ENCODE data around the gene GLS2.

DNA sequence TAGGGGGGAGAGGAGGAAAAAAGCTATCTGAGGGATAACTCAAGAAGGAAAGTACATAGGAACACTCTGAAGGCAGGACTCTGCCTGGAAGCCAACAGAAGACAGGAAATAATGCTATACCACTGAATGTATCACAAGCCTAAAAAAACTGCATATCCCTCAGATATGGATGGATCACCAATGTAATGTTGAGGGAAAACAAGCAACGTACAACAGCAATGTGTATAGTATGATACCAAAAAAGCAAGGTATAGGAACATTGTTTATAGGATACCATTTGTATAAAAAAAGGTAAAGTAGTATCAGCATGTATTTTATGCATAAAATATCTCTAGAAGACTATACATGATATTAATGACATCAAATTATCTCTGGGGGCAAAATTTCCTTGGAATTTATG is 3.4 kb downstream of the GLS2 start:
- TF ChIP-seq JUN (IDR thresholded peaks at IDR 0.05): no peak
- TF ChIP-seq, protein P1, sequence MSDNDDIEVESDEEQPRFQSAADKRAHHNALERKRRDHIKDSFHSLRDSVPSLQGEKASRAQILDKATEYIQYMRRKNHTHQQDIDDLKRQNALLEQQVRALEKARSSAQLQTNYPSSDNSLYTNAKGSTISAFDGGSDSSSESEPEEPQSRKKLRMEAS (IDR thresholded peaks at IDR 0.05): no peak
- TF ChIP-seq, protein P2, sequence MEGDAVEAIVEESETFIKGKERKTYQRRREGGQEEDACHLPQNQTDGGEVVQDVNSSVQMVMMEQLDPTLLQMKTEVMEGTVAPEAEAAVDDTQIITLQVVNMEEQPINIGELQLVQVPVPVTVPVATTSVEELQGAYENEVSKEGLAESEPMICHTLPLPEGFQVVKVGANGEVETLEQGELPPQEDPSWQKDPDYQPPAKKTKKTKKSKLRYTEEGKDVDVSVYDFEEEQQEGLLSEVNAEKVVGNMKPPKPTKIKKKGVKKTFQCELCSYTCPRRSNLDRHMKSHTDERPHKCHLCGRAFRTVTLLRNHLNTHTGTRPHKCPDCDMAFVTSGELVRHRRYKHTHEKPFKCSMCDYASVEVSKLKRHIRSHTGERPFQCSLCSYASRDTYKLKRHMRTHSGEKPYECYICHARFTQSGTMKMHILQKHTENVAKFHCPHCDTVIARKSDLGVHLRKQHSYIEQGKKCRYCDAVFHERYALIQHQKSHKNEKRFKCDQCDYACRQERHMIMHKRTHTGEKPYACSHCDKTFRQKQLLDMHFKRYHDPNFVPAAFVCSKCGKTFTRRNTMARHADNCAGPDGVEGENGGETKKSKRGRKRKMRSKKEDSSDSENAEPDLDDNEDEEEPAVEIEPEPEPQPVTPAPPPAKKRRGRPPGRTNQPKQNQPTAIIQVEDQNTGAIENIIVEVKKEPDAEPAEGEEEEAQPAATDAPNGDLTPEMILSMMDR (IDR thresholded peaks at IDR 0.05): no peak
- TF ChIP-seq, protein P3, sequence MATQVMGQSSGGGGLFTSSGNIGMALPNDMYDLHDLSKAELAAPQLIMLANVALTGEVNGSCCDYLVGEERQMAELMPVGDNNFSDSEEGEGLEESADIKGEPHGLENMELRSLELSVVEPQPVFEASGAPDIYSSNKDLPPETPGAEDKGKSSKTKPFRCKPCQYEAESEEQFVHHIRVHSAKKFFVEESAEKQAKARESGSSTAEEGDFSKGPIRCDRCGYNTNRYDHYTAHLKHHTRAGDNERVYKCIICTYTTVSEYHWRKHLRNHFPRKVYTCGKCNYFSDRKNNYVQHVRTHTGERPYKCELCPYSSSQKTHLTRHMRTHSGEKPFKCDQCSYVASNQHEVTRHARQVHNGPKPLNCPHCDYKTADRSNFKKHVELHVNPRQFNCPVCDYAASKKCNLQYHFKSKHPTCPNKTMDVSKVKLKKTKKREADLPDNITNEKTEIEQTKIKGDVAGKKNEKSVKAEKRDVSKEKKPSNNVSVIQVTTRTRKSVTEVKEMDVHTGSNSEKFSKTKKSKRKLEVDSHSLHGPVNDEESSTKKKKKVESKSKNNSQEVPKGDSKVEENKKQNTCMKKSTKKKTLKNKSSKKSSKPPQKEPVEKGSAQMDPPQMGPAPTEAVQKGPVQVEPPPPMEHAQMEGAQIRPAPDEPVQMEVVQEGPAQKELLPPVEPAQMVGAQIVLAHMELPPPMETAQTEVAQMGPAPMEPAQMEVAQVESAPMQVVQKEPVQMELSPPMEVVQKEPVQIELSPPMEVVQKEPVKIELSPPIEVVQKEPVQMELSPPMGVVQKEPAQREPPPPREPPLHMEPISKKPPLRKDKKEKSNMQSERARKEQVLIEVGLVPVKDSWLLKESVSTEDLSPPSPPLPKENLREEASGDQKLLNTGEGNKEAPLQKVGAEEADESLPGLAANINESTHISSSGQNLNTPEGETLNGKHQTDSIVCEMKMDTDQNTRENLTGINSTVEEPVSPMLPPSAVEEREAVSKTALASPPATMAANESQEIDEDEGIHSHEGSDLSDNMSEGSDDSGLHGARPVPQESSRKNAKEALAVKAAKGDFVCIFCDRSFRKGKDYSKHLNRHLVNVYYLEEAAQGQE (IDR thresholded peaks at IDR 0.05): no peak
- TF ChIP-seq CBX2 (IDR thresholded peaks at IDR 0.05; ENCODE audit: borderline replicate concordance, low read depth): no peak
- TF ChIP-seq RCOR1 (IDR thresholded peaks at IDR 0.05; ENCODE audit: low read depth, low read length): no peak
- TF ChIP-seq CEBPB (IDR thresholded peaks at IDR 0.05): no peak
- no peak for TF ChIP-seq EHMT2 (IDR thresholded peaks at IDR 0.05; ENCODE audit: low read depth)
- no peak for TF ChIP-seq KDM1A (IDR thresholded peaks at IDR 0.05; ENCODE audit: low read depth)
- no peak for TF ChIP-seq ZFP36 (IDR thresholded peaks at IDR 0.05; ENCODE audit: borderline replicate concordance, partially characterized antibody)
- TF ChIP-seq POLR2AphosphoS2 (conservative IDR thresholded peaks at IDR 0.05; ENCODE audit: low read length): no peak
- no peak for TF ChIP-seq RFX5 (IDR thresholded peaks at IDR 0.05)
- no peak for TF ChIP-seq MYC (IDR thresholded peaks at IDR 0.05; ENCODE audit: borderline replicate concordance, low read length)

All from A549 (cell line).